ENCODE data around the gene TSPAN31.

TSPAN31 gene

GRCh38 chr12:57732726-57733593, 11.9 kb upstream of the TSPAN31 start:
- no peak for TF ChIP-seq CTCF (IDR thresholded peaks at IDR 0.05; ENCODE audit: insufficient read depth, low read depth, low read length, missing control alignments)
- no peak for DNase-seq (ENCODE audit: low read depth)

GRCh38 chr12:57733928-57734327, 10.9 kb upstream of the TSPAN31 start:
- no peak for TF ChIP-seq CTCF (IDR thresholded peaks at IDR 0.05; ENCODE audit: insufficient read depth, low read depth, low read length, missing control alignments)
- H3K4me3 ChIP-seq (ENCODE audit: low read depth, low read length), result no peak overlapping the region
- no peak for DNase-seq (ENCODE audit: low read depth)

More at GRCh38 chr12:57732726-57733593, 11.9 kb upstream of the TSPAN31 start:
- no peak overlapping the region for H3K4me3 ChIP-seq (ENCODE audit: low read depth, low read length)

GRCh38 chr12:57734591-57734990, 10.2 kb upstream of the TSPAN31 start:
- no peak for DNase-seq (ENCODE audit: low read depth)
- H3K4me3 ChIP-seq (ENCODE audit: low read depth, low read length), result no peak overlapping the region
- TF ChIP-seq CTCF (IDR thresholded peaks at IDR 0.05; ENCODE audit: insufficient read depth, low read depth, low read length, missing control alignments), result no peak

- no peak for DNase-seq (ENCODE audit: low read depth)
- no peak overlapping the region for H3K4me3 ChIP-seq (ENCODE audit: low read depth, low read length)
- TF ChIP-seq CTCF (IDR thresholded peaks at IDR 0.05; ENCODE audit: insufficient read depth, low read depth, low read length, missing control alignments), result no peak
Observed at GRCh38 chr12:57735198-57735855, 9.5 kb upstream of the TSPAN31 start.

GRCh38 chr12:57735952-57736740, 8.7 kb upstream of the TSPAN31 start:
- no peak for DNase-seq (ENCODE audit: low read depth)
- TF ChIP-seq CTCF (IDR thresholded peaks at IDR 0.05; ENCODE audit: insufficient read depth, low read depth, low read length, missing control alignments), result no peak
- H3K4me3 ChIP-seq (ENCODE audit: low read depth, low read length), result no peak overlapping the region

- DNase-seq (ENCODE audit: low read depth), result no peak
- no peak for TF ChIP-seq CTCF (IDR thresholded peaks at IDR 0.05; ENCODE audit: insufficient read depth, low read depth, low read length, missing control alignments)
- no peak overlapping the region for H3K4me3 ChIP-seq (ENCODE audit: low read depth, low read length)
Observed at GRCh38 chr12:57736741-57737466, 7.9 kb upstream of the TSPAN31 start.
